T-helper 2 cell treated with Interferon-gamma antibody and Interleukin-4, amounts not matched to agents 100 ng/mL and 5 ng/mL, for 36 hours (primary cell): ENCODE results near the gene FBXO36. TPM values are rescaled to one million over a fixed set of nuclear protein-coding genes. Genes with fewer than 3 reads are reported as not detected.
"Not testable (repeated sequence)": the region's sequence is repeated elsewhere in the genome, so short reads cannot be mapped to it uniquely, and the experiment has no call there.

Experiments
- intact Hi-C: fragments of 100-400 bp; cut with micrococcal nuclease; formaldehyde crosslinking; loops from one replicate; pipeline ENCODE4 v1.15.1; 2023
- total RNA-seq: library from RNA; stranded (reverse); gene quantifications from 2 replicates; pipeline ENCODE4 v1.2.3, GENCODE V29; 2022

The FBXO36 gene
- 0.41 and 0.52 TPM in 2 replicates for total RNA-seq

GRCh38 chr2:229922449-229923386 is at the start of gene FBXO36:
Gene FBXO36 (plus strand): TSS chr2:229922503. CDS start chr2:229922514, 11 bp downstream.
- intact Hi-C loops: loop anchor here (1.0 to 10.0 kb wide), 9 partner anchors 70 to 1542 kb away; partner anchors contain the start of genes NCL, SLC16A14, SP140 and SP140L

GRCh38 chr2:229873123-229873581 is 49.2 kb upstream of the FBXO36 start:
- intact Hi-C loops: no loop called here

GRCh38 chr2:229874647-229875046 is 47.7 kb upstream of the FBXO36 start:
- intact Hi-C loops: no loop called here

GRCh38 chr2:229875549-229875948 is 46.8 kb upstream of the FBXO36 start:
- intact Hi-C loops: no loop called here

- intact Hi-C loops: no loop called here
Measured at GRCh38 chr2:229879191-229879950, 42.9 kb upstream of the FBXO36 start.

- intact Hi-C loops: no loop called here
Measured at GRCh38 chr2:229880892-229881586, 41.3 kb upstream of the FBXO36 start.

- intact Hi-C loops: no loop called here
Measured at GRCh38 chr2:229882583-229882982, 39.7 kb upstream of the FBXO36 start.

GRCh38 chr2:229884775-229885699 is 37.3 kb upstream of the FBXO36 start:
- intact Hi-C loops: no loop called here

GRCh38 chr2:229887441-229887840 is 34.9 kb upstream of the FBXO36 start:
- intact Hi-C loops: no loop called here

GRCh38 chr2:229888031-229888430 is 34.3 kb upstream of the FBXO36 start:
- intact Hi-C loops: no loop called here

- intact Hi-C loops: no loop called here
Measured at GRCh38 chr2:229889023-229889422, 33.3 kb upstream of the FBXO36 start.

- intact Hi-C loops: no loop called here
Measured at GRCh38 chr2:229896857-229897256, 25.4 kb upstream of the FBXO36 start.

- intact Hi-C loops: no loop called here
Measured at GRCh38 chr2:229899604-229900003, 22.7 kb upstream of the FBXO36 start.

- intact Hi-C loops: no loop called here
Measured at GRCh38 chr2:229900012-229900411, 22.3 kb upstream of the FBXO36 start.

- intact Hi-C loops: not testable (repeated sequence)
Measured at GRCh38 chr2:229900514-229900913, 21.8 kb upstream of the FBXO36 start.

GRCh38 chr2:229901819-229902218 is 20.5 kb upstream of the FBXO36 start:
- intact Hi-C loops: no loop called here

GRCh38 chr2:229903037-229903436 is 19.3 kb upstream of the FBXO36 start:
- intact Hi-C loops: no loop called here

- intact Hi-C loops: no loop called here
Measured at GRCh38 chr2:229905601-229906000, 16.7 kb upstream of the FBXO36 start.

GRCh38 chr2:229909090-229909489 is 13.2 kb upstream of the FBXO36 start:
- intact Hi-C loops: no loop called here

- intact Hi-C loops: loop anchor here (2.0 kb wide), 1 partner anchor 109 kb away; no protein-coding TSS in a partner anchor
Measured at GRCh38 chr2:229910147-229910831, 12.0 kb upstream of the FBXO36 start.
